Naive thymus-derived CD8-positive, alpha-beta T cell (primary cell): ENCODE data around the gene SCN4A. TPM values are rescaled to one million over a fixed set of nuclear protein-coding genes. Genes with fewer than 3 reads are reported as not detected.
"Not testable (repeated sequence)": the region's sequence is repeated elsewhere in the genome, so short reads cannot be mapped to it uniquely, and the experiment has no call there.

ENCODE experiments used
- ATAC-seq, 2 donors: fragments of 150-1000 bp; cut with Tn5 transposase in 1 of 2; sonication (Bioruptor Pico), chemical (Tn5 transposase) in 1 of 2; 1 replicate in 1 of 2; 2 replicates in 1 of 2; pipeline ENCODE4 v1.10.0; 2021; ENCODE audit warnings: mild to moderate bottlenecking in 2 of 2, moderate library complexity in 2 of 2
- POLR2A ChIA-PET: fragments of 350-600 bp; sonication (Branson Sonifier 250); formaldehyde crosslinking; loops from one replicate; lab custom pipeline; 2021; ENCODE audit warnings: antibody characterized with exemption; lab: Charles Lee
- DNase-seq, 10 donors: peaks; one replicate each; pipeline versions ENCODE4 v3.0.0 to v3.0.0-alpha.2; 2020 to 2022
- H3K27ac Mint-ChIP-seq, 10 donors: one replicate each; pipeline ENCODE4 v1.8.0; 2020 to 2022; ENCODE audit warnings: mild to moderate bottlenecking in 10 of 10, mixed read lengths in 10 of 10, moderate library complexity in 4 of 10, inconsistent platforms in 1 of 10
- H3K27me3 Mint-ChIP-seq, 5 donors: one replicate each; pipeline ENCODE4 v1.8.0; 2021 to 2022; ENCODE audit warnings: mixed read lengths in 5 of 5
- H3K36me3 Mint-ChIP-seq, 3 donors: one replicate each; pipeline ENCODE4 v1.8.0; 2020 to 2022; ENCODE audit warnings: mixed read lengths in 3 of 3, mild to moderate bottlenecking in 2 of 3, inconsistent platforms in 1 of 3
- H3K4me1 Mint-ChIP-seq, 4 donors: one replicate each; pipeline ENCODE4 v1.8.0; 2021 to 2022; ENCODE audit warnings: mixed read lengths in 4 of 4
- H3K4me3 Mint-ChIP-seq, 10 donors: one replicate each; pipeline ENCODE4 v1.8.0; 2020 to 2022; ENCODE audit warnings: mild to moderate bottlenecking in 10 of 10, mixed read lengths in 10 of 10, moderate library complexity in 6 of 10, inconsistent platforms in 1 of 10
- H3K9me3 Mint-ChIP-seq, 9 donors: one replicate each; pipeline ENCODE4 v1.8.0; 2020 to 2022; ENCODE audit warnings: mixed read lengths in 9 of 9, mild to moderate bottlenecking in 3 of 9, inconsistent platforms in 1 of 9, moderate library complexity in 1 of 9
- polyA plus RNA-seq, 3 donors: library from polyadenylated mRNA; unstranded; fragments of 300-500 nt; fragmentation: Illumina TruSeq; gene quantifications; one replicate each; pipeline ENCODE4 v1.2.3, GENCODE V29; 2021
- total RNA-seq, 8 experiments: library from RNA in 2 of 8; stranded (reverse) in 2 of 8; gene quantifications; one replicate each; pipeline ENCODE4 v1.2.3 and lab custom pipeline; 2021 to 2026

SCN4A gene
- total and polyA plus RNA-seq, 5 experiments from 2014 or later, result 0.05 to 0.22 TPM; not detected in 3

DNA sequence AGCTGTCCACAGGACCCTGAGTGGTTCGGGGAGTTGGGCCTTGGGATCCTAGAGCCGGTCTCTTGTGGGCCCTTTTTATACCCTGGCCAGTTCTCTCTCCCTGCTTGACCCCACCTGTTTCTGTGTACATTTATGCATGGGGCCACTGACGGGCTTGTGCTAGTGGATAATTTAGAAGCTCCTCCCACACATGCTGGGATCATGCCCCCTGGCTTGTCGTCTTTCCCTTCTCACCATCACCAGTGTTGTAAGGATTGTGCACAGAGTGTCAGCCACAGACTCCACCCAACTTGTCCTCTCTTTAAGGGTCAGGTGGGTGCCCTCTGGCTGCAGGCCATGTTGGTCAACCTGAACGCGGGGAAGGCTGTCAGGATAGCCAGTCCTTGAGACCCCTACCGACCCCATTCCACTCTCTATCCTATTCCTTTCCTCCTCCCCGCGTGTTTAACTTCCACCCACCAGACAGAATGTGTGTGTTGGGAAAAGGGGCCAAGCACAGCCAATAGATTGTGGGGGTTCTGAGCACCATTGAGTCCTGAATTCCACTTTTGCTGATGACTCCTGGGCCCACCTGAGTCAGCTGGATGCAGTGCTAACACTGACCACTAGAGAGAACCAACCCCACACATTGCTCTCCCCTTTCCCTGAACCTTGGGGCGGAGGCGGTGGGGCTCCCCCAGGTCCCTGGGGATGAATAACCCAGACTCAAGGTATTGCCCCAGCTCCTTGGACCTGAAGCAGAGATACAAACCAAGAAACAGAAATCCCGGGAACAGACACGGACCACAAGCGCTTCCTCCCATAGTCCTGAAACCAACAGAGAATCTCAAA, 76.0 kb downstream of the SCN4A start, which contains the start of gene CSH1:
TSS of gene CSH1 (minus strand) at position 51 of the 831 bp plus-strand sequence. CDS start 63 bp downstream, outside the sequence.
- H3K36me3 Mint-ChIP-seq, DNase-seq, POLR2A ChIA-PET, H3K27me3 Mint-ChIP-seq, H3K4me1 Mint-ChIP-seq, ATAC-seq, H3K4me3 Mint-ChIP-seq, H3K9me3 Mint-ChIP-seq: not testable (repeated sequence)
- peak within 1 kb of the TSS in 1 of 10 donors; percentile 27 for H3K27ac Mint-ChIP-seq

DNA sequence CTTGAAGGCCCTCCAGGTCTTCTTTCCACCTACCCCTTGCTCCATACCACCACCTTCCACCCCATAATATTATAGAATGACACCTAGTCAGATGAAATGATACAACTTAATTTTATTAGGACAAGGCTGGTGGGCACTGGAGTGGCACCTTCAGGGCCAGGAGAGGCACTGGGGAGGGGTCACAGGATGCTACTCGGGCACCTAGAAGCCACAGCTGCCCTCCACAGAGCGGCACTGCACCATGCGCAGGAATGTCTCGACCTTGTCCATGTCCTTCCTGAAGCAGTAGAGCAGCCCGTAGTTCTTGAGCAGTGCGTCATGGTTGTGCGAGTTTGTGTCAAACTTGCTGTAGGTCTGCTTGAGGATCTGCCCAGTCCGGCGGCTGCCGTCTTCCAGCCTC, 77.9 kb downstream of the SCN4A start:
- DNase-seq, H3K9me3 Mint-ChIP-seq, H3K27me3 Mint-ChIP-seq, H3K4me3 Mint-ChIP-seq, H3K36me3 Mint-ChIP-seq, ATAC-seq, H3K4me1 Mint-ChIP-seq, H3K27ac Mint-ChIP-seq, POLR2A ChIA-PET: not testable (repeated sequence)

DNA sequence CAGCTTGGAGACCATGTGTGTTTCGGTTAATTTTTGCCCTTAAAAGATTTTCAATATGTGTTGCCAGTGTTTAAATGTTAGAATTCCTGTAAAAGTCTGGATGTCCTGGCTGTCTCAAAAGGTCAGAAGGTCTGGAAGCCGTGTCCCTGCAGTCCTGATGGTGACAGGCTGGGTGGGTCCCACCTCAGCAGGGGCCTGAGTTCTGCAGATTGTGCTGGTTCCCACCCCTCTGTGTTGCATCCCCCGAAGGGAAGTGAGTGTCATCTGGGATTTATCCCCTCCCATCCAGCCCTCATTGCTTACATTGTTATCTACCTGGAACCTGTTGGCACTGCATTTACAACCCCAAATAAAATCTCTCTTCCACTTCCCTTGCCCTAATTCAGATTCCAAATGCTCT, 78.7 kb downstream of the SCN4A start:
- ATAC-seq, H3K36me3 Mint-ChIP-seq, POLR2A ChIA-PET, H3K4me1 Mint-ChIP-seq, H3K9me3 Mint-ChIP-seq, H3K27ac Mint-ChIP-seq, H3K27me3 Mint-ChIP-seq, H3K4me3 Mint-ChIP-seq, DNase-seq: not testable (repeated sequence)

DNA sequence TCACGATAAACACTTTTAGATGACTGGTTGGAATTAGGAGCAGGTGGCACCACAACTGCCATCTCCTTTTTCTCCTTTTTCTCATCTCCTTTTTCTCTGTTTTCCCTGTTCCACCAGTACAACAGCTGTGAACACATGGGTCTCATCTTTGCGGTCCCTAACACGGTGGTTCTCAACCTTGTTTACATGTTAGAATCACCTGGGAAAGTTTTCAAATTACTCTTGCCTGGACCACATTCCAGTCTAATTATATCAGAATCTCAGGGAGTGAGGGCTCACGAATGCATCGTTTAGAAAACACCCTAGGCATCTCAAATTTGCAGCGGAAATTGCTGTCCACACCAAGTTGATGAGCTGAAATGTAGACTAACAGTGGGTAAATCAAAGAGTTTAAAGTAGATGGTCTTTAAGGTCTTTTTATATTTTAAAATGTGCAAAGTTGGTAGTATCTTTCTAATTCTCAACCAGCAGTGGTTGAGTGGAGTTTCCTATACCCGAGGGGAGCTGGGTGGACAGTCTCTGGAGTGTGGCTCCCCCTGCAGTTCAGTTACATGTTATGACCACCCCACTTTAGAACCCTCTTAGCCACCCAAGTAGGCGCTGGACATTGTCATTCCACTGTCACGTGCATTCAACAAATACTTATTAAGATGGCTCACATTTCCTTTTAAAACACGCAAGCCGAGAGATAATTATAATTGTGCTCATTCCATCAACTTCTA, 80.2 kb downstream of the SCN4A start:
- H3K27ac Mint-ChIP-seq, H3K27me3 Mint-ChIP-seq, H3K4me3 Mint-ChIP-seq, H3K9me3 Mint-ChIP-seq, H3K36me3 Mint-ChIP-seq, DNase-seq, POLR2A ChIA-PET, H3K4me1 Mint-ChIP-seq, ATAC-seq: not testable (repeated sequence)

DNA sequence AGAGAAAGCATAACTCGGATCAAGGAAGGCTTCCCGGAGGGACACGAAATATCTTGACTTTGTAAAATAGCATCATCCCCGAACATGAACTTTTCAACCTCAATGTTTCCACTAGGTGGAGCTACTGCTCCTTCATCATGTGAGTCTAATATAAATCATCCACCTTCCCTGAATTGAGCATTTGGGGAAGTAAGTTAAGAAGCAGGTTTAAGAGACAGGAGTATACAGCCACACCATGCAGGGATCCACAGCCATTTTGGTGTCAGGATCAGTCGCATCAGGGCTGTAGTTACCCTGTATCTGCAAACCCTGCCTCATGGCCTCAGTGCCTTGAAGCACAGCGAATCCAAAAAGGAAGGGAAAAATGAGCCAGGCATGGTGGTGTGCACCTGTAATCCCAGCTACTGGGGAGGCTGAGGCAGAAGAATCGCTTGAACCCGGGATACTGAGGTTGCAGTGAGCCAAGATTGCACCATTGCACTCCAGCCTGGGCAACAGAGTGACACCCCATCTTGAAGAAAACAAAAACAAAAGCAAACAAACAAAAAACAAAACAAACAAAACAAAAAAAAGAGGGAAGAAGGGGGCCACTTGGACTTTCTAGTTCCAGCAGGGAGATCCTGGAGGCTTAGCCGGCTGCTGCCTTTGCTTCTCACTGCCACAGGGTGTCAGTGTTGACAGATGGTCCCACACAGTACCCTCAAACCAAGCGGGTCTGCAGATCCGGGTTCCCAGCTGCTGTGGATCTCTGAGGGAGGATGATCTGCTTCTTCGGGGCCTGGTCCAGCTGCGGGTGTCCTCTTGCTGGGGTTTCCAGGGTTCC, 83.5 kb downstream of the SCN4A start:
- H3K4me3 Mint-ChIP-seq, H3K36me3 Mint-ChIP-seq, H3K9me3 Mint-ChIP-seq, H3K27me3 Mint-ChIP-seq, H3K4me1 Mint-ChIP-seq, H3K27ac Mint-ChIP-seq: not testable (repeated sequence)
- ATAC-seq (peak; percentile 71 to 78), DNase-seq (peak in 4 of 10 donors; percentile 9 to 53 (median 28))
- POLR2A ChIA-PET, result interaction anchor here (0.7 kb wide), 1 partner anchor 131 kb away, joined by 3 read pairs; no protein-coding TSS in a partner anchor

Other genes starting within 250 kb of the SCN4A start
- 10 to 100 TPM; 57.0 to 57.1 TPM for gene STRADA, start 231.1 kb downstream of the SCN4A start, total RNA-seq
- gene STRADA, start 231.1 kb downstream of the SCN4A start, polyA plus RNA-seq, result 10 to 100 TPM; 17.8 to 24.5 (median 23.6) TPM
- gene CCDC47, start 199.3 kb downstream of the SCN4A start, total RNA-seq, result 10 to 100 TPM; 29.5 to 34.9 TPM
- gene CCDC47, start 199.3 kb downstream of the SCN4A start, polyA plus RNA-seq, result 10 to 100 TPM; 21.8 to 34.8 (median 26.0) TPM
- 100 to 1,000 TPM; 169 to 175 TPM for gene DDX42, start 198.7 kb downstream of the SCN4A start, total RNA-seq
- gene DDX42, start 198.7 kb downstream of the SCN4A start, polyA plus RNA-seq, result 10 to 100 TPM in 2 of 3 donors, 1 to 10 TPM in 1; 8.9 to 18.5 (median 13.2) TPM
- gene PSMC5, start 145.5 kb downstream of the SCN4A start, total RNA-seq, result 100 to 1,000 TPM; 139 to 143 TPM
- 100 to 1,000 TPM; 173 to 214 (median 191) TPM for gene PSMC5, start 145.5 kb downstream of the SCN4A start, polyA plus RNA-seq
- 10 to 100 TPM; 71.9 to 75.7 TPM for gene FTSJ3, start 145.3 kb downstream of the SCN4A start, total RNA-seq
- gene FTSJ3, start 145.3 kb downstream of the SCN4A start, polyA plus RNA-seq, result 10 to 100 TPM; 16.8 to 43.1 (median 24.0) TPM
- gene SMARCD2, start 130.2 kb downstream of the SCN4A start, total RNA-seq, result 100 to 1,000 TPM; 105 to 110 TPM
- 100 to 1,000 TPM in 1 of 3 donors, 10 to 100 TPM in 2; 65.9 to 112 (median 91.5) TPM for gene SMARCD2, start 130.2 kb downstream of the SCN4A start, polyA plus RNA-seq
- not detected for gene CSH2, start 99.2 kb downstream of the SCN4A start, total RNA-seq
- gene CSH2, start 99.2 kb downstream of the SCN4A start, polyA plus RNA-seq, result not detected
- gene GH2, start 91.0 kb downstream of the SCN4A start, total RNA-seq, result not detected
- gene GH2, start 91.0 kb downstream of the SCN4A start, polyA plus RNA-seq, result not detected
- gene CSH1, start 76.3 kb downstream of the SCN4A start, total RNA-seq, result not detected
- gene CSH1, start 76.3 kb downstream of the SCN4A start, polyA plus RNA-seq, result not detected
- not detected for gene CSHL1, start 61.7 kb downstream of the SCN4A start, total RNA-seq
- not detected for gene CSHL1, start 61.7 kb downstream of the SCN4A start, polyA plus RNA-seq
- gene GH1, start 54.1 kb downstream of the SCN4A start, total RNA-seq, result not detected
- gene GH1, start 54.1 kb downstream of the SCN4A start, polyA plus RNA-seq, result not detected
- gene CD79B, start 40.6 kb downstream of the SCN4A start, total RNA-seq, result 10 to 100 TPM; 40.0 to 42.8 TPM
- gene CD79B, start 40.6 kb downstream of the SCN4A start, polyA plus RNA-seq, result 10 to 100 TPM; 14.5 to 21.9 (median 21.3) TPM
- gene PRR29, start 25.4 kb upstream of the SCN4A start, total RNA-seq, result under 1 TPM in 1 of 2 experiments, not detected in 1; 0.30 TPM
- gene PRR29, start 25.4 kb upstream of the SCN4A start, polyA plus RNA-seq, result 1 to 10 TPM; 3.4 to 4.6 (median 3.7) TPM
- 10 to 100 TPM; 89.2 to 89.3 TPM for gene ICAM2, start 47.7 kb upstream of the SCN4A start, total RNA-seq
- gene ICAM2, start 47.7 kb upstream of the SCN4A start, polyA plus RNA-seq, result 100 to 1,000 TPM; 218 to 306 (median 289) TPM
- gene ERN1, start 157.2 kb upstream of the SCN4A start, total RNA-seq, result 10 to 100 TPM; 23.6 to 24.0 TPM
- 10 to 100 TPM in 2 of 3 donors, 1 to 10 TPM in 1; 9.3 to 21.2 (median 11.5) TPM for gene ERN1, start 157.2 kb upstream of the SCN4A start, polyA plus RNA-seq